Mammary epithelial cell (primary cell): ENCODE measurements around the gene GMPR2.

Experiments
- EZH2 ChIP-seq: IDR thresholded peaks from 2 replicates; pipeline ENCODE4 v1.6.1; 2012; ENCODE audit warnings: low read length, inconsistent platforms, borderline replicate concordance
- TF ChIP-seq, protein P1 (sequence below), 2 donors: IDR thresholded peaks in 1 of 2; conservative IDR thresholded peaks in 1 of 2; 2 replicates each; pipeline ENCODE4 v1.5.1; 2011 to 2012; ENCODE audit warnings: inconsistent platforms in 2 of 2, low read length in 2 of 2, mild to moderate bottlenecking in 2 of 2, control low read depth in 1 of 2, low read depth in 1 of 2; ENCODE audit not compliant: insufficient read depth in 1 of 2; ENCODE audit errors: extremely low read depth in 1 of 2

DNA sequence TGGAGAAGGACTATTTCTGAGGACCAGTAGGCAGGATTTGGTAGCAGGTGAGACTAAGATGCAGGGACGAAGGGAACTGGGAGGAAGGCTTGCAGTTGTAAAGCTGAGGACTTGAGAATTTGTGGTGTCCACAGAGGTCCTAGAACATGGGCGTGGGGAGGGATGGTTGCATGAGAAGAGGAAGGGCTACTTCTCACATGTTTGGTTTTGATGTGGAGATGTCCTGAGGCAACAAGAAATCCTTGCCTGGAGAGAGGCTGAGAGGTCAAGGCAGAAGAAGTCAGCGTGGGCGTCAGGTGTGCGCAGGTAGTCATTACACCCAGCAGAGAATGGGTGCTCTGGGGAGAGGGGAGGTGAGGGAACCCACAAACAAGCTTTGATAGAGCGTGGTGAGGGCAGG, 44.3 kb downstream of the GMPR2 start:
- TF ChIP-seq, protein P1, sequence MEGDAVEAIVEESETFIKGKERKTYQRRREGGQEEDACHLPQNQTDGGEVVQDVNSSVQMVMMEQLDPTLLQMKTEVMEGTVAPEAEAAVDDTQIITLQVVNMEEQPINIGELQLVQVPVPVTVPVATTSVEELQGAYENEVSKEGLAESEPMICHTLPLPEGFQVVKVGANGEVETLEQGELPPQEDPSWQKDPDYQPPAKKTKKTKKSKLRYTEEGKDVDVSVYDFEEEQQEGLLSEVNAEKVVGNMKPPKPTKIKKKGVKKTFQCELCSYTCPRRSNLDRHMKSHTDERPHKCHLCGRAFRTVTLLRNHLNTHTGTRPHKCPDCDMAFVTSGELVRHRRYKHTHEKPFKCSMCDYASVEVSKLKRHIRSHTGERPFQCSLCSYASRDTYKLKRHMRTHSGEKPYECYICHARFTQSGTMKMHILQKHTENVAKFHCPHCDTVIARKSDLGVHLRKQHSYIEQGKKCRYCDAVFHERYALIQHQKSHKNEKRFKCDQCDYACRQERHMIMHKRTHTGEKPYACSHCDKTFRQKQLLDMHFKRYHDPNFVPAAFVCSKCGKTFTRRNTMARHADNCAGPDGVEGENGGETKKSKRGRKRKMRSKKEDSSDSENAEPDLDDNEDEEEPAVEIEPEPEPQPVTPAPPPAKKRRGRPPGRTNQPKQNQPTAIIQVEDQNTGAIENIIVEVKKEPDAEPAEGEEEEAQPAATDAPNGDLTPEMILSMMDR (conservative IDR thresholded peaks at IDR 0.05 in 1 of 2, IDR thresholded peaks at IDR 0.05 in 1 of 2; ENCODE audit: extremely low read depth in 1 of 2, insufficient read depth in 1 of 2, low read depth in 1 of 2, low read length in 2 of 2): no peak
- TF ChIP-seq EZH2: no peak
